Right hindlimb (tissue), 1 donor: Measurements from ENCODE around the gene PCSK2.
A peak's percentile ranks its signal among the peaks of the same experiment; 100 is the strongest.

Source experiments
- DNase-seq: peaks from one replicate; pipeline ENCODE4 v3.0.0-alpha.2; 2018

The PCSK2 gene

GRCh38 chr20:17510548-17510947, 283.7 kb downstream of the PCSK2 start:
- DNase-seq: peak; percentile 5

DNA sequence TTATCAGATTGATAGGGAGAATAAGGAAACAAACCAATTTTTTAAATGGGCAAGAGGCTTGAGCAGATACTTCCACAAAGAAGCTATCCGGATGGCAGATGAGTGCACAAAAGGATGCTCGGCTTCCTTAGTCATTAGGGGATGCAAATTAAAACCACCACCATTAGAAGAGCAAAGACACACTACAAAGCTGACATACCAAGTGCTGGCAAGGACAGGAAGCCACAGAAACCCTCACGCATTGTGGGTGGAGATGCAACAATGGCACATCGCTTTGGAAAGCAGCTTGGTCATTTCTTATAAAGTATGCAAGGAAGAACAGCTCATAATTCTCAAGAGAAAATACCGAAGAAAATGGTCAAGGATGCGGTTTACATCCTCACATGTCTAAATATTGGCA, 284.6 kb downstream of the PCSK2 start:
- no peak for DNase-seq

DNA sequence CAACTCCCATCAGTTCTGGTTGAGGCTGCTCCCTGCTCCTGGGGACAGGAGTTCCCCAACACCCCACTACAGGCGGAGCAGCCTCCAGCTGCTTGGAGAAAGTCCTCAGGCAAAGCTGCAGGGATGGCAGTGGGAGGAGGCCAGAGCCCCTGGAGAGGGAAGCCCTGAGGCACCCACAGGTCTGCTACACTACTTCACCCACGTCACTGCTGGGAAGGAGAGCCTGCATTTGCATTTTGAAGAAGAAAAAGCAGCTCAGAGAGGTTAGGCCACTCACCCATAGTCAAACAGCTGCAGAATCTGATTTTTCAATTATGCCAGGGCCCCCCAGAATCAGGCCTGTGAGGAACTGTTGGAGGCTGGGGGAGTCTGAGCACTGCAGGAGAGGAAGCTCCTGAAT, 287.1 kb downstream of the PCSK2 start:
- DNase-seq: peak; percentile 4

- DNase-seq: no peak
Measured at GRCh38 chr20:17515053-17515452, 288.2 kb downstream of the PCSK2 start.

DNA sequence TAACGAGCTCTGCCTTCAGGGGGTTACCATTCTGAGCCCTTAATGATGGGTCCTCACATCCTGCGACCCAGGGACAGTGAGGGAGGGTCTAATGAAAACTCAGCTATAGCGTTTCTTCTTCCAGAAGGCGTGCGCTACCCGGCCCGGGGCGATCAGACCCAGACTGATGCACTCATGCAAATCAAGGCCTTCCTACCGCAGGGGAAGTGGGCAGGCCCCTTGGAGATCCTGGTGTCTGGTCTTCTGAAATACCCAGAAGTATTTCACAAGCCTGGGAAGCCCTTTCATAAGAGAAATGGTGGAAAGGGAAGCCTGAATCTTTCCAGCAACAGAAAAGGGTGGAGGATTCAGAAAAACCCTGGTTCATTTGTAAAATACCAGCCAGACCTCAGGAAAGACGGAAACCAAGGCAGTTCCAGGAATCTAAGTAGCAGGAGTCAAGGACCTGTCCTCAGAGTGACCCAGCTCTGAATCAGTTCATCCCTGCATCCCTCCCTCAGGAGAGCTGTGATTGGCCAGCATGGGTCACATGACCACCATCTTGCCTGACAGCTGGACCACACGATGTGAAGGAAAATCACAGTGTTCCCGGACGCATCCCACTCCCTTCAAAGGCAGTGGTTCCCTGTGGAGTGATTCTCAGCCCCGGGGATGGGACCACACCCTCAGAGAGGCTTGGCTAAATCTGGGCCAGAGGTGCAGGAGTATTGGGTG, 291.7 kb downstream of the PCSK2 start:
- DNase-seq: peak; percentile 7

GRCh38 chr20:17519606-17520285, 292.9 kb downstream of the PCSK2 start:
- no peak for DNase-seq

DNA sequence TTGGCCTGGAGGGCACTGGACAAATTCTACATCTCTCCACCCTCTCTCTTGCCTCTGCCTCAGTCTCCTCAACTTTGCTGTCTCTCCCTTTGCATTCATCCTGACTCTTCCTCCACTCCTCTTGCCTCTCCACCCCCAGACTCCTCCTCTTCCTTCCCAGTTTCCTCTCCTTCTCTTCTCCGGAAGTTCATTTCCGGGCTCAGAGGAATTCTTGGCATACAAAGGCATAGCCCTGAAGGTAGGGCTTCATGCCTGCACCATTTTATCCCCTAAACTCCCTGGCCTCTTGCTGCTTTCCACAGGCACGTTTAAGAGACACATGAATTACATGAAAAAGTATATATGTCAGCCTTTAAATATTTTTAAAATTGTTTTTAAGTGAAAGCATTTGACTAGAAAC, 293.7 kb downstream of the PCSK2 start:
- no peak for DNase-seq

DNA sequence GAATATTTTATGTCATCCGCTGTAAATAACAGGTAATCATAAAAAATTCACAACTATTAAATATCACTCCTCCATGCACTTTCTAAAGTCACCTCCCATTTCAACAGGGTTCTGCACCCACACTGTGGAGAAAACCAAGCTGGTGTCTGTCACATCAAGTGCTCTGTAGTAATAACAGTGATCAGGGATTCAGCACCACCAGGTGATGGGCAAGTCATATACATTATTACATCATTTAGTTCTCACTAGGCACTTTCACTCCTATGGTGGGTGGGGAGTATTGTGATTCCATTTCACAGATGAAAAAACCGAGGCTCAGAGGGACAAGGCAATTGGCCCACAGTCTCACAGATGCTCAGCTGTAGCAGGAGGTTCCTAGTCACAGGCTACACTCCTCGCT, 295.7 kb downstream of the PCSK2 start:
- DNase-seq: no peak

- DNase-seq: no peak
Measured at GRCh38 chr20:17523326-17523725, 296.5 kb downstream of the PCSK2 start.

DNA sequence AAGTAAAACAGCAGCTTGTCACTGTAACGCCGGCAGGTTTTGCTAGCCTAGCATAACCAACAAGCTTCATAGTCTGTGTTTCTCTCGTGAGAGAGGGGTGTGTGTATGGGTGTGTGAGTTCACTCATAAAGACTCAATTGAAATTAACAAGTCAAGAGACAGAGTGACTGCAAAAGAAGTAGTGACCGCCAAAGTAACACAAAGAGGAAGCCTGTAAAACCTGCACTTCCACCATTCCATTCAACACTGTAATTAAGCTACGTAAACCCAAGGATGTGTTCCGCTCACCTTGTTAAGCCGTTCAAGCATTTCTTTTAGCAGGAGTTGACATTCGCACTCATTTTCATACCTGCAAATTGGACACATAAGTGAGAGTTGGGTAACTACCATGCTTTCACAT, 297.7 kb downstream of the PCSK2 start:
- DNase-seq: no peak

DNA sequence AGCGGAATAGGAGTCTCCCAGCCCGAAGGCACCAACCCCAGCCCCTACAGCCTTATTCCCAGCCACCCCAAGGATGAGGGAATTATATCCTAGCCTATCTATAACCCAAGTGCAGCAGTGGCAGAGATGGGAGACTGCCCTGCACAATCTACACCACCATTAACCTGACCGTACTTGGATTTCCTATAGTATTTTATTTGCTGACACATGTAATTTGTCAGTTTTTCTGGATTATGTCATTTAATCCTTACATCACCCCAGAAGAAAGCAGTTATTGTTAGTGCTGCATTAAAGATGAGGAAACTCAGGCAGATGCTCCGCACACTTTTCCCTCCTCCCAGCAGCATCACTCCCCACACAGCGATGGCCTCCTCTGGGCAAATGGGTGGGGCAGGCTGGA, 298.3 kb downstream of the PCSK2 start:
- DNase-seq: no peak

DNA sequence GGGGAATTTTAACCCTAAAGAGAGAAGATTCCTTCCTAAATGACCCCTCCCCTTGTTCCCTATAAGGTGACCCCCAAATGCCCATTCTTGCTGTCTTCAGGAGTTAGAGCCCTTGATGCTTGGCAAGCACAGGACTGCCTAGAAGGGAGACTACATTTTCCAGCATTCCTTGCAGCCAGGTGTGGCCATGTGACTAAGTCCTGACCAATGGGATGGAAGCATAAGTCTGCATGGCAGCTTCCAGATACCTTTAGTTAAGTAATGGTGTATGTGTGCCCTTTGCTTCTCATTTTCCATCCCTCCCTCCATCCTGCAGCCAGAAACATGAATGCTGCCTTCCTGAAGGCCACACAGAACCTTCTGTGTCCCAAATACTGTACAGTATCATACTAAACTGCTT, 298.8 kb downstream of the PCSK2 start:
- no peak for DNase-seq

- no peak for DNase-seq
Measured at GRCh38 chr20:17529586-17529985, 302.7 kb downstream of the PCSK2 start.

DNA sequence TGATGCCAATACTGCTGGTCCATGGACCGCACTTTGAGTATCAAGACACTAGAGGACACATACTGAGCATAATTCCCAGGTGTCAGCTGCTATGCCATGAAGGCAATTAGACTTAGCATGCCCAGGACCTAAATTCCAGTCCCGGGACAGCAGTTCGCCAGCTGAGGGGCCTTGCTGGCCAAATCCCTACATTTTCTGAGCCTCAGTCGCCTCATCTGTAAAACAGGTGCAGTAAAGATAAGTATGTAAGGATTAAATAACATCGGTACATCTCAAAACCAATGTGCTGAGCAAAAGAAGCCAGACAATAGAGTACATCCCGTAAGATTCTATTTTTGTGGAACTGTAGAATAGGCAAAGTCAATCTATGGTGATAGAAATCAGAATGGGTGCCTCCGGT, 303.3 kb downstream of the PCSK2 start:
- DNase-seq: no peak

- DNase-seq: peak; percentile 78
Measured at GRCh38 chr20:17530716-17531664, 304.1 kb downstream of the PCSK2 start, which contains the start of gene BFSP1. Gene BFSP1, minus strand, starts transcription at chr20:17531379. Its CDS starts 50 bp downstream, at chr20:17531329.

GRCh38 chr20:17531665-17532025, 304.8 kb downstream of the PCSK2 start:
- DNase-seq: no peak

DNA sequence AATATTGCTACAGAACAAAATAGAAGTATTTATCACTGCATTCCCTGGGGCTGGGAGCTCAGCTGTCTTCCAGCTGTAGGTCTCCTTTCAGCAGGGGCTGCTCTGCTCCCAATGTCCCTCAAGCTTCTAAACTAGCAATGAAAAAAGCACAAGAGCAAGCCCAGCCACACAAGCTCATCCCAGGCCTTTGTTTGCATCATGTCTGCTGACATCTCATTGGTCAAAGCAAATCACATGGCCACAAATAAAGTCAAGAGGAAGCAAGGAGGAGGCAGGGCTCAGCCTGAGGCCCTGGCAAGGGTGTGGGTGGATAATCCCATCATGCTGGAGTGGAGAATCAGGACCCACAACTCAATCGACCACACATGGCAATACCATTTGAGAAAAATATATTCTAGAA, 306.6 kb downstream of the PCSK2 start:
- DNase-seq: no peak

DNA sequence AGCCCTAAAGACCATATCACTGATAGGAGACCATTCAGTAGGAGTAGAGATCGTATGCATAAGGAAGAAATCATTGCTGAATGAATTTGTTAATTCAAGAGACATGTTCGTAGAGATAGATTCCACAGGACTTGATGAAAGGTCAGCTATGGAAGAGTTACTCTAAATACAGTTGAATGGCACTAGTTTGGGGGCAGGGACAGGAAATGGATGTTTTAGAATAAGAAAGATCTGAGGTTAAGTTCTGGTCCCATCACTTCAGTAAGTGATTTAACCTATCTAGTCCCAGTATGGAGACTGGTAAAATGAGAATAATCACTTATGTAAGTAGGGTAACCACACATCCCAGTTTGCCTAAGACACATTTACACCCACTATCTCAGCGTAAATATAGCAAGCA, 307.2 kb downstream of the PCSK2 start:
- DNase-seq: no peak
